ENCODE data around the gene CPA2. TPM values are rescaled to one million over a fixed set of nuclear protein-coding genes. Genes with fewer than 3 reads are reported as not detected.
A peak's percentile ranks its signal among the peaks of the same experiment; 100 is the strongest.

Gene CPA2
- polyA plus RNA-seq, 1 donor (not counting 4 experiments of a cell fraction or from before 2014, with no cell fraction given): 0.33 TPM

GRCh38 chr7:130290745-130291144 lies 24.1 kb downstream of the CPA2 start:
- Histone ChIP-seq H3K9ac (ENCODE audit: control insufficient read depth, extremely low read depth, insufficient read depth, low read length) (peak overlapping the region; percentile 1), H2AFZ (ENCODE audit: control insufficient read depth, low read length) (no peak overlapping the region), H3K9me3 (ENCODE audit: control insufficient read depth, low read depth, low read length) (no peaks in the 10 kb centered on the region), H4K20me1 (ENCODE audit: control insufficient read depth, extremely low read depth, insufficient read depth, low read length) (peaks cover 8% of the 10 kb centered on the region), H3K4me3 (ENCODE audit: control insufficient read depth in 2 of 3, extremely low read depth in 1 of 3, insufficient read depth in 2 of 3, low read depth in 1 of 3, low read length in 3 of 3) (no peak overlapping the region), H3K4me2 (ENCODE audit: control insufficient read depth, extremely low read depth, insufficient read depth, low read depth, low read length) (peak overlapping the region; percentile 30), H3K36me3 (ENCODE audit: control insufficient read depth in 2 of 2, extremely low read depth in 1 of 2, insufficient read depth in 2 of 2, low read length in 2 of 2) (peaks cover 7% of the 10 kb centered on the region in 2 experiments), H3K9me1 (ENCODE audit: control insufficient read depth, extremely low read depth, insufficient read depth, low read length) (no peaks in the 10 kb centered on the region), H3K4me1 (ENCODE audit: control insufficient read depth, extremely low read depth, insufficient read depth, low read length) (peaks cover 59% of the 10 kb centered on the region), H3K79me2 (ENCODE audit: control insufficient read depth, insufficient read depth, low read length) (peaks cover 19% of the 10 kb centered on the region), H3K27ac (ENCODE audit: control insufficient read depth, insufficient read depth, low read length) (peak overlapping the region; percentile 89), H3K27me3 (ENCODE audit: control insufficient read depth, extremely low read depth, insufficient read depth, low read length) (no peaks in the 10 kb centered on the region)
- dilution Hi-C loops (cut with MboI; ENCODE audit: extremely low pct_ligation_motif_present, low sequenced_read_pairs): no loop called here
- no peak for TF ChIP-seq EZH2 (IDR thresholded peaks at IDR 0.05; ENCODE audit: low read length)
- no peak for TF ChIP-seq CTCF (optimal IDR thresholded peaks at IDR 0.05 in 1 of 3, IDR thresholded peaks at IDR 0.05 in 1 of 3, conservative IDR thresholded peaks at IDR 0.05 in 1 of 3; ENCODE audit: extremely low read depth in 1 of 3, insufficient read depth in 2 of 3, low read length in 3 of 3)
- peak; percentile 70 for FAIRE-seq
- DNase-seq (ENCODE audit: low read depth, low spot score): peak; percentile 82

- Histone ChIP-seq H3K27ac (ENCODE audit: control insufficient read depth, insufficient read depth, low read length) (peak within 1 kb of the TSS; percentile 95), H3K4me2 (ENCODE audit: control insufficient read depth, extremely low read depth, insufficient read depth, low read depth, low read length) (peak within 1 kb of the TSS; percentile 90), H3K27me3 (ENCODE audit: control insufficient read depth, extremely low read depth, insufficient read depth, low read length) (no peaks in the 10 kb centered on the region), H3K4me1 (ENCODE audit: control insufficient read depth, extremely low read depth, insufficient read depth, low read length) (peaks cover 55% of the 10 kb centered on the region), H3K4me3 (ENCODE audit: control insufficient read depth in 2 of 3, extremely low read depth in 1 of 3, insufficient read depth in 2 of 3, low read depth in 1 of 3, low read length in 3 of 3) (peak within 1 kb of the TSS; percentile 58 to 86 (median 73)), H3K79me2 (ENCODE audit: control insufficient read depth, insufficient read depth, low read length) (peaks cover 31% of the 10 kb centered on the region), H3K9me3 (ENCODE audit: control insufficient read depth, low read depth, low read length) (no peaks in the 10 kb centered on the region), H3K36me3 (ENCODE audit: control insufficient read depth in 2 of 2, extremely low read depth in 1 of 2, insufficient read depth in 2 of 2, low read length in 2 of 2) (peaks cover 17 to 20% of the 10 kb centered on the region in 2 experiments), H4K20me1 (ENCODE audit: control insufficient read depth, extremely low read depth, insufficient read depth, low read length) (peaks cover 11% of the 10 kb centered on the region), H3K9ac (ENCODE audit: control insufficient read depth, extremely low read depth, insufficient read depth, low read length) (peak within 1 kb of the TSS; percentile 77), H2AFZ (ENCODE audit: control insufficient read depth, low read length) (no peak within 1 kb of the TSS), H3K9me1 (ENCODE audit: control insufficient read depth, extremely low read depth, insufficient read depth, low read length) (no peaks in the 10 kb centered on the region)
- dilution Hi-C loops (cut with MboI; ENCODE audit: extremely low pct_ligation_motif_present, low sequenced_read_pairs): no loop called here
- DNase-seq (ENCODE audit: low read depth, low spot score) (peak; percentile 97), FAIRE-seq (peak; percentile 68)
- TF ChIP-seq CTCF (optimal IDR thresholded peaks at IDR 0.05 in 1 of 3, IDR thresholded peaks at IDR 0.05 in 1 of 3, conservative IDR thresholded peaks at IDR 0.05 in 1 of 3; ENCODE audit: extremely low read depth in 1 of 3, insufficient read depth in 2 of 3, low read length in 3 of 3) (no peak), EZH2 (IDR thresholded peaks at IDR 0.05; ENCODE audit: low read length) (no peak)
Observed at GRCh38 chr7:130292682-130293257, 26.1 kb downstream of the CPA2 start, which contains the start of gene CPA4. Gene CPA4, plus strand, starts transcription at chr7:130293161. Its CDS starts 20 bp downstream, at chr7:130293181.

Measured in keratinocyte (primary cell).